Thoracic aorta (tissue), 2 donors: ENCODE measurements around the gene RNF217. TPM values are rescaled to one million over a fixed set of nuclear protein-coding genes. Genes with fewer than 3 reads are reported as not detected.

Source experiments
- ATAC-seq: fragments of 150-250 bp; one replicate; pipeline ENCODE4 v1.8.0; 2017; ENCODE audit warnings: low read depth; ENCODE audit not compliant: insufficient number of reproducible peaks, low FRiP score
- DNase-seq: peaks from one replicate; pipeline ENCODE4 v3.0.0-alpha.2; 2020; ENCODE audit warnings: low spot score
- H3K27ac ChIP-seq, 2 donors: fragments of 200-600 bp; sonication (generic); 1 replicate in 1 of 2; 2 replicates in 1 of 2; pipeline ENCODE4 v1.5.1; 2016; ENCODE audit warnings: mild to moderate bottlenecking in 2 of 2, moderate library complexity in 2 of 2
- H3K27me3 ChIP-seq: fragments of 200-600 bp; sonication (generic); replicated peaks from 2 replicates; pipeline ENCODE4 v1.6.0; 2016; ENCODE audit warnings: mild to moderate bottlenecking; ENCODE audit not compliant: insufficient read depth
- H3K36me3 ChIP-seq: fragments of 200-600 bp; sonication (generic); one replicate; pipeline ENCODE4 v1.5.1; 2016
- H3K4me1 ChIP-seq, 2 donors: fragments of 200-600 bp; sonication (generic); 1 replicate in 1 of 2; 2 replicates in 1 of 2; pipeline versions ENCODE4 v1.5.1 to v1.6.0; 2016; ENCODE audit warnings: low read depth in 2 of 2, mild to moderate bottlenecking in 1 of 2; ENCODE audit not compliant: control insufficient read depth in 1 of 2
- H3K4me3 ChIP-seq: fragments of 200-600 bp; sonication (generic); 2 replicates; pipeline ENCODE4 v1.5.1; 2016; ENCODE audit warnings: mild to moderate bottlenecking
- H3K9me3 ChIP-seq: fragments of 200-600 bp; sonication (generic); 2 replicates; pipeline ENCODE4 v1.5.1; 2016
- CTCF ChIP-seq: fragments of 200-600 bp; sonication (generic); IDR thresholded peaks from one replicate; pipeline ENCODE4 v1.5.1; 2019; ENCODE audit warnings: antibody characterized with exemption
- total RNA-seq, 2 donors: library from RNA; depleted of rRNA; stranded (reverse); fragments of >200 nt; gene quantifications; one replicate each; pipeline versions ENCODE4 v1.1.0 to v1.2.3, GENCODE V29; 2016

Gene RNF217
- total RNA-seq, 2 donors from 2014 or later: 36.3 to 44.2 TPM

- Histone ChIP-seq H3K27ac (no peak overlapping the region), H3K4me3 (no peak overlapping the region), H3K9me3 (no peaks in the 10 kb centered on the region), H3K27me3 (no peaks in the 10 kb centered on the region), H3K4me1 (no peaks in the 10 kb centered on the region), H3K36me3 (no peaks in the 10 kb centered on the region)
- ATAC-seq (no peak), DNase-seq (no peak)
- TF ChIP-seq CTCF: no peak
These were observed 35.8 kb upstream of the RNF217 start for GRCh38 chr6:124926435-124926834.

- no peaks in the 10 kb centered on the region for H3K36me3 ChIP-seq
- no peak for TF ChIP-seq CTCF
- no peak for ATAC-seq
- H3K9me3 ChIP-seq: no peaks in the 10 kb centered on the region
- H3K27me3 ChIP-seq: no peaks in the 10 kb centered on the region
- no peak overlapping the region for H3K4me3 ChIP-seq
- DNase-seq: no peak
- H3K4me1 ChIP-seq: no peaks in the 10 kb centered on the region
- H3K27ac ChIP-seq: no peak overlapping the region
These were observed 34.4 kb upstream of the RNF217 start for GRCh38 chr6:124927806-124928205.

GRCh38 chr6:124928851-124929250 lies 33.4 kb upstream of the RNF217 start:
- no peaks in the 10 kb centered on the region for H3K36me3 ChIP-seq
- no peaks in the 10 kb centered on the region for H3K9me3 ChIP-seq
- no peak overlapping the region for H3K27ac ChIP-seq
- H3K4me3 ChIP-seq: no peak overlapping the region
- ATAC-seq (no peak), DNase-seq (no peak)
- no peak for TF ChIP-seq CTCF
- H3K27me3 ChIP-seq: no peaks in the 10 kb centered on the region
- no peaks in the 10 kb centered on the region for H3K4me1 ChIP-seq

- no peak overlapping the region for H3K4me3 ChIP-seq
- H3K36me3 ChIP-seq: no peaks in the 10 kb centered on the region
- DNase-seq: no peak
- no peak for TF ChIP-seq CTCF
- H3K27ac ChIP-seq: no peak overlapping the region
- H3K27me3 ChIP-seq: no peaks in the 10 kb centered on the region
- H3K4me1 ChIP-seq: peaks cover 0 to 4% of the 10 kb centered on the region in 2 donors
- no peak for ATAC-seq
- H3K9me3 ChIP-seq: no peaks in the 10 kb centered on the region
These were observed 24.6 kb upstream of the RNF217 start for GRCh38 chr6:124937645-124938044.

- no peak for TF ChIP-seq CTCF
- no peak for ATAC-seq
- H3K9me3 ChIP-seq: no peaks in the 10 kb centered on the region
- DNase-seq: no peak
- no peaks in the 10 kb centered on the region for H3K27me3 ChIP-seq
- no peak overlapping the region for H3K4me3 ChIP-seq
- no peaks in the 10 kb centered on the region for H3K36me3 ChIP-seq
- H3K27ac ChIP-seq: no peak overlapping the region
- H3K4me1 ChIP-seq: peaks cover 0 to 4% of the 10 kb centered on the region in 2 donors
These were observed 21.0 kb upstream of the RNF217 start for GRCh38 chr6:124941259-124941658.
